CD4-positive, alpha-beta memory T cell (primary cell): ENCODE data around the gene GALNT4. TPM values are rescaled to one million over a fixed set of nuclear protein-coding genes. Genes with fewer than 3 reads are reported as not detected.

Source experiments
- CTCF ChIA-PET: fragments of 350-600 bp; sonication (Branson Sonifier 250); formaldehyde crosslinking; loops from one replicate; lab custom pipeline; 2021; ENCODE audit warnings: inconsistent platforms; ENCODE audit not compliant: partially characterized antibody; lab: Charles Lee
- POLR2A ChIA-PET: fragments of 350-600 bp; sonication (Branson Sonifier 250); formaldehyde crosslinking; loops from one replicate; lab custom pipeline; 2021; ENCODE audit not compliant: partially characterized antibody; lab: Charles Lee
- DNase-seq, 5 donors: peaks; one replicate each; pipeline versions ENCODE4 v3.0.0 to v3.0.0-alpha.2; 2020 to 2022; ENCODE audit warnings: mixed read lengths in 1 of 5
- H3K27ac ChIP-seq: one replicate; pipeline ENCODE4 v1.7.0; 2013; ENCODE audit warnings: low read depth, low read length
- H3K27me3 ChIP-seq: 2 replicates; pipeline ENCODE4 v1.7.0; 2013; ENCODE audit warnings: mild to moderate bottlenecking, low read length, moderate library complexity; ENCODE audit not compliant: insufficient read depth
- H3K36me3 ChIP-seq: 2 replicates; pipeline ENCODE4 v1.7.0; 2013; ENCODE audit warnings: mild to moderate bottlenecking, low read length, moderate library complexity; ENCODE audit not compliant: insufficient read depth
- H3K4me1 ChIP-seq: 2 replicates; pipeline ENCODE4 v1.7.0; 2013; ENCODE audit warnings: mild to moderate bottlenecking, low read length, moderate library complexity; ENCODE audit not compliant: insufficient read depth
- H3K4me3 ChIP-seq, 2 donors: one replicate each; pipeline ENCODE4 v1.7.0; 2013; ENCODE audit warnings: low read length in 2 of 2, mild to moderate bottlenecking in 1 of 2
- H3K9me3 ChIP-seq, 2 donors: one replicate each; pipeline ENCODE4 v1.7.0; 2013; ENCODE audit warnings: low read length in 2 of 2, control low read depth in 1 of 2; ENCODE audit not compliant: control insufficient read depth in 1 of 2
- H3K27ac Mint-ChIP-seq, 7 donors: one replicate each; pipeline ENCODE4 v1.8.0; 2020 to 2021; ENCODE audit warnings: mixed read lengths in 7 of 7, mild to moderate bottlenecking in 6 of 7, inconsistent platforms in 3 of 7, moderate library complexity in 3 of 7
- H3K27me3 Mint-ChIP-seq, 2 donors: one replicate each; pipeline ENCODE4 v1.8.0; 2020 to 2021; ENCODE audit warnings: mixed read lengths in 2 of 2
- H3K36me3 Mint-ChIP-seq, 2 donors: one replicate each; pipeline ENCODE4 v1.8.0; 2020 to 2021; ENCODE audit warnings: mixed read lengths in 2 of 2, inconsistent platforms in 1 of 2, mild to moderate bottlenecking in 1 of 2
- H3K4me1 Mint-ChIP-seq, 4 donors: one replicate each; pipeline ENCODE4 v1.8.0; 2020 to 2021; ENCODE audit warnings: mixed read lengths in 4 of 4, mild to moderate bottlenecking in 1 of 4
- H3K4me3 Mint-ChIP-seq, 8 donors: one replicate each; pipeline ENCODE4 v1.8.0; 2020 to 2021; ENCODE audit warnings: mixed read lengths in 8 of 8, mild to moderate bottlenecking in 7 of 8, moderate library complexity in 6 of 8, inconsistent platforms in 3 of 8
- H3K9me3 Mint-ChIP-seq, 8 donors: one replicate each; pipeline ENCODE4 v1.8.0; 2020 to 2021; ENCODE audit warnings: mixed read lengths in 8 of 8, mild to moderate bottlenecking in 5 of 8, inconsistent platforms in 3 of 8, moderate library complexity in 1 of 8
- intact Hi-C: fragments of 100-400 bp; cut with micrococcal nuclease; formaldehyde crosslinking; loops from one replicate; pipeline ENCODE4 v1.15.1; 2023
- polyA plus RNA-seq, 2 donors: library from polyadenylated mRNA; unstranded; fragments of 300-500 nt; fragmentation: Illumina TruSeq; gene quantifications; one replicate each; pipeline ENCODE4 v1.2.3, GENCODE V29; 2021
- total RNA-seq, 2 experiments: library from RNA; stranded (reverse); gene quantifications; one replicate each; pipeline ENCODE4 v1.2.3, GENCODE V29; 2021

GALNT4 gene
- 1 to 10 TPM; 7.2 to 7.6 TPM for total RNA-seq
- 1 to 10 TPM; 2.8 to 3.4 TPM for polyA plus RNA-seq

- intact Hi-C loops: loop anchor here (1.0 to 10.0 kb wide), 7 partner anchors 54 to 1487 kb away; partner anchors contain the start of genes CEP290 and TMTC3
Measured at GRCh38 chr12:89524541-89525304, at the start of gene GALNT4. Gene GALNT4 (minus strand): TSS chr12:89524796. CDS start chr12:89524549, 247 bp downstream.

GRCh38 chr12:89573051-89573810 lies 48.6 kb upstream of the GALNT4 start:
- no peak overlapping the region for H3K4me3 ChIP-seq
- intact Hi-C loops: no loop called here
- no peak for DNase-seq
- H3K36me3 ChIP-seq: no peaks in the 10 kb centered on the region
- H3K27me3 Mint-ChIP-seq: no peaks in the 10 kb centered on the region
- H3K36me3 Mint-ChIP-seq: no peaks in the 10 kb centered on the region
- no peaks in the 10 kb centered on the region for H3K27me3 ChIP-seq
- H3K27ac Mint-ChIP-seq: no peak overlapping the region
- H3K4me3 Mint-ChIP-seq: no peak overlapping the region
- H3K4me1 Mint-ChIP-seq: peaks cover 0 to 7% (median 3%) of the 10 kb centered on the region in 4 donors
- no peak overlapping the region for H3K27ac ChIP-seq
- no peaks in the 10 kb centered on the region for H3K4me1 ChIP-seq
- H3K9me3 Mint-ChIP-seq: peaks cover 0 to 2% (median 0%) of the 10 kb centered on the region in 8 donors
- ChIA-PET POLR2A (no interaction called here), CTCF (no interaction called here)
- H3K9me3 ChIP-seq: no peaks in the 10 kb centered on the region

More at GRCh38 chr12:89524541-89525304, at the start of gene GALNT4:
- Mint-ChIP-seq H3K36me3 (peaks cover 20 to 28% of the 10 kb centered on the region in 2 donors), H3K4me3 (peak within 1 kb of the TSS; percentile 95 to 98 (median 98)), H3K27ac (peak within 1 kb of the TSS; percentile 83 to 96 (median 95)), H3K27me3 (no peaks in the 10 kb centered on the region), H3K4me1 (peaks cover 34 to 58% (median 44%) of the 10 kb centered on the region in 4 donors), H3K9me3 (no peaks in the 10 kb centered on the region)
- H3K27me3 ChIP-seq: no peaks in the 10 kb centered on the region
- H3K27ac ChIP-seq: peak within 1 kb of the TSS; percentile 87
- H3K9me3 ChIP-seq: no peaks in the 10 kb centered on the region
- H3K4me1 ChIP-seq: peaks cover 49% of the 10 kb centered on the region
- POLR2A ChIA-PET: interaction anchor here (0.8 to 3.6 kb wide), 14 partner anchors 51 to 1383 kb away, joined by 3 to 29 read pairs (median 5); partner anchors contain the start of genes ATP2B1, CEP290, DUSP6 and TMTC3
- peak; percentile 78 to 86 (median 80) for DNase-seq
- CTCF ChIA-PET: interaction anchor here (0.6 to 12.1 kb wide), 27 partner anchors 10 to 1382 kb away, joined by 3 to 185 read pairs (median 4); partner anchors contain the start of genes DUSP6 and TMTC3
- peaks cover 6% of the 10 kb centered on the region for H3K36me3 ChIP-seq
- H3K4me3 ChIP-seq: peak within 1 kb of the TSS; percentile 72 to 93

GRCh38 chr12:89571491-89572195 lies 47.0 kb upstream of the GALNT4 start:
- H3K36me3 ChIP-seq: no peaks in the 10 kb centered on the region
- intact Hi-C loops: no loop called here
- DNase-seq: no peak
- H3K9me3 ChIP-seq: no peaks in the 10 kb centered on the region
- CTCF ChIA-PET: no interaction called here
- H3K9me3 Mint-ChIP-seq: peaks cover 0 to 4% (median 0%) of the 10 kb centered on the region in 8 donors
- H3K4me1 ChIP-seq: no peaks in the 10 kb centered on the region
- H3K27me3 Mint-ChIP-seq: no peaks in the 10 kb centered on the region
- no peak overlapping the region for H3K4me3 ChIP-seq
- H3K27ac ChIP-seq: no peak overlapping the region
- no peaks in the 10 kb centered on the region for H3K36me3 Mint-ChIP-seq
- no peak overlapping the region for H3K27ac Mint-ChIP-seq
- H3K4me1 Mint-ChIP-seq: peaks cover 0 to 2% (median under 1%) of the 10 kb centered on the region in 4 donors
- no peak overlapping the region for H3K4me3 Mint-ChIP-seq
- POLR2A ChIA-PET: no interaction called here
- no peaks in the 10 kb centered on the region for H3K27me3 ChIP-seq

DNA sequence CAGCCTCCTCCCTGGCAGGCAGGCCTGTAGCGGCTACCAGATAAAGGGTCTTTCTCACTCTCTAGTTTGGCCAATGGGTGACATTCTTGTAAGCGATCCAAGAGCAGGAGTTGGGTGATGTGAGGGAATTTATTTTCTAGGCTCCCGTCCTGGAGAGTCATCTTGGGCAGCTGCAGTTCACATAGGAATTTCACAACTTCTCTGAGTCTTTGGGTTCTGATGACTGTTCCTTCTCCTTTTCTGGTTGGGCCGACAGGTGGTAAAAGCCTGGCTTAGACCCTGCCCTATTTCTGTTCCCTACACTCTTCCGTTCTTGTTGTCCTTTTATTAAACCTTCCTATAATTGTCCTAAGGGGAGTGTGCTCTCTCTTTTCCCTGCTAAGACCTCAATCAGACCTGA lies 43.9 kb upstream of the GALNT4 start:
- no peaks in the 10 kb centered on the region for H3K27me3 Mint-ChIP-seq
- no peak for DNase-seq
- Histone ChIP-seq H3K9me3 (no peaks in the 10 kb centered on the region), H3K4me1 (no peaks in the 10 kb centered on the region), H3K27me3 (no peaks in the 10 kb centered on the region), H3K36me3 (no peaks in the 10 kb centered on the region), H3K4me3 (no peak overlapping the region), H3K27ac (no peak overlapping the region)
- POLR2A ChIA-PET: no interaction called here
- H3K27ac Mint-ChIP-seq: no peak overlapping the region
- H3K9me3 Mint-ChIP-seq: peaks cover 0 to 5% (median 0%) of the 10 kb centered on the region in 8 donors
- no peaks in the 10 kb centered on the region for H3K36me3 Mint-ChIP-seq
- H3K4me3 Mint-ChIP-seq: no peak overlapping the region
- intact Hi-C loops: no loop called here
- no peaks in the 10 kb centered on the region for H3K4me1 Mint-ChIP-seq
- CTCF ChIA-PET: no interaction called here

DNA sequence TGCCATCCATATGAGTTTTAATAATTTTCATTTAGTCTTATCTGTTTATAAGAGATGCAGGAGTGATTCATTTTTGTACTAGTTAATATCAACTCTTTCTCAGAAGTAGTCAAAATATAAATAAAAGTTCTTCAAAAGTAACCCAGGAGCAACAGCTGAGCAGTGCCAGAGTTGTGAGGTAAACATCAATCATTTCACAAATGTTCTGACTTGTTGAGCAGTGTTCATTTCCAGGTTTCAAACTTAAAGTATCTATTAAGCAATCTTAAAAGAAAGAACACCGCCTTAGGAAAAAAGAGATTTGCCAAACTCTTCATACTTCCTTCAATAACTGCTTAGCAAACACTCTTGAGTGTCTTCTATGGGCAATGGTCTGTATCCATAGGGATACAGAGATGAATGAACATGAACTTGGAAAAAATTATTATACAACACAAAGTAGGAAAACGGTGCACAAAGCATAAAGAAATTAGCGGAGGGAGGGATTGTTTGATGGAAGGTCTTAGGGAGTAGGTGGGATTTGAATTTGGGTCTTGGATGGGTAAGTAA lies 43.2 kb upstream of the GALNT4 start:
- ChIA-PET POLR2A (no interaction called here), CTCF (no interaction called here)
- peak overlapping the region in 1 of 7 donors; percentile 73 for H3K27ac Mint-ChIP-seq
- no peaks in the 10 kb centered on the region for H3K4me1 Mint-ChIP-seq
- no peaks in the 10 kb centered on the region for H3K9me3 ChIP-seq
- no peaks in the 10 kb centered on the region for H3K4me1 ChIP-seq
- DNase-seq: no peak
- no peaks in the 10 kb centered on the region for H3K36me3 Mint-ChIP-seq
- H3K27ac ChIP-seq: no peak overlapping the region
- peaks cover 0 to 5% (median 0%) of the 10 kb centered on the region in 8 donors for H3K9me3 Mint-ChIP-seq
- intact Hi-C loops: no loop called here
- H3K4me3 ChIP-seq: no peak overlapping the region
- no peaks in the 10 kb centered on the region for H3K27me3 ChIP-seq
- H3K4me3 Mint-ChIP-seq: no peak overlapping the region
- no peaks in the 10 kb centered on the region for H3K36me3 ChIP-seq
- no peaks in the 10 kb centered on the region for H3K27me3 Mint-ChIP-seq

DNA sequence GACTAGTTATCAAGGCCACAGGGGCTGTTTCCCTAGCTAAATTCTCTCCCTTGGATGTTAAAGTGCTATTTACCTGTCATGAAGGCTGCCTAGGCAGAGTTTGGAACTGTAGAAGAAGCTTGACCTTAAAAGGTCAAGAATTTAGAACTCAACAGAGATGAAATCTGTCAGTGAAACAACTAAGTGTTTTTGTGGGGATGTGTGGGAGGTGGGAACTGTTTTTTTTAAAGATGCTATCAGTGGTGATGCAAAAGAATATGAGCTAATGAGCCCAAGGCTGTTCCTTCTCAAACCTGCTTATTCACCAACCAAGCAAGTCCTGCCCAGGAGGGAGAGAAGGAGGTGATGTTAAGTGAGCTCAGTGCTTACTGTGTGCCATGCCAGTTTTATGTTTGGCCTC lies 42.0 kb upstream of the GALNT4 start:
- POLR2A ChIA-PET: no interaction called here
- H3K27ac ChIP-seq: no peak overlapping the region
- Mint-ChIP-seq H3K36me3 (no peaks in the 10 kb centered on the region), H3K9me3 (peaks cover 0 to 5% (median 0%) of the 10 kb centered on the region in 8 donors), H3K27ac (no peak overlapping the region), H3K4me1 (peaks cover 0 to 2% (median 0%) of the 10 kb centered on the region in 4 donors), H3K27me3 (no peaks in the 10 kb centered on the region), H3K4me3 (no peak overlapping the region)
- H3K36me3 ChIP-seq: no peaks in the 10 kb centered on the region
- intact Hi-C loops: no loop called here
- CTCF ChIA-PET: interaction anchor here (0.6 kb wide), 1 partner anchor 55 kb away, joined by 3 read pairs; no protein-coding TSS in a partner anchor
- H3K9me3 ChIP-seq: no peaks in the 10 kb centered on the region
- DNase-seq: no peak
- H3K4me1 ChIP-seq: no peaks in the 10 kb centered on the region
- no peaks in the 10 kb centered on the region for H3K27me3 ChIP-seq
- H3K4me3 ChIP-seq: no peak overlapping the region
